Activated T-cell treated with anti-CD3 and anti-CD28 coated beads, Interleukin-2, amount 50 U/mL, for 4 hours (primary cell): Measurements from ENCODE around the gene SLC45A3. TPM values are rescaled to one million over a fixed set of nuclear protein-coding genes. Genes with fewer than 3 reads are reported as not detected.

Source experiments
- ATAC-seq, 2 donors: fragments of 200-7000 bp; cut with Tn5 transposase; one replicate each; pipeline ENCODE4 v1.10.0; 2021
- DNase-seq: peaks from one replicate; pipeline ENCODE4 v3.0.0-alpha.2; 2020
- H3K27me3 Mint-ChIP-seq: one replicate; pipeline ENCODE4 v1.8.0; 2021; ENCODE audit warnings: low read depth, mixed read lengths
- H3K36me3 Mint-ChIP-seq: one replicate; pipeline ENCODE4 v1.8.0; 2022; ENCODE audit warnings: mixed read lengths; ENCODE audit not compliant: insufficient read depth
- H3K4me1 Mint-ChIP-seq: one replicate; pipeline ENCODE4 v1.8.0; 2021; ENCODE audit warnings: low read depth, mixed read lengths
- H3K4me3 Mint-ChIP-seq: one replicate; pipeline ENCODE4 v1.8.0; 2021; ENCODE audit warnings: mild to moderate bottlenecking, moderate library complexity, mixed read lengths
- H3K9me3 Mint-ChIP-seq: one replicate; pipeline ENCODE4 v1.8.0; 2021; ENCODE audit warnings: mixed read lengths
- total RNA-seq, 3 donors: library from RNA; stranded (reverse); gene quantifications; one replicate each; pipeline ENCODE4 v1.2.1, GENCODE V29; 2021

Gene SLC45A3
- total RNA-seq, 3 donors from 2014 or later = 0.34 to 1.4 (median 1.1) TPM

- no peak for ATAC-seq
Measured at GRCh38 chr1:205709059-205709398, 28.7 kb upstream of the SLC45A3 start.

GRCh38 chr1:205706601-205707502 is 26.5 kb upstream of the SLC45A3 start:
- no peak for ATAC-seq
- no peaks in the 10 kb centered on the region for H3K9me3 Mint-ChIP-seq
- H3K4me3 Mint-ChIP-seq = no peak overlapping the region
- H3K27me3 Mint-ChIP-seq = no peaks in the 10 kb centered on the region
- no peak for DNase-seq
- H3K36me3 Mint-ChIP-seq = peaks cover 15% of the 10 kb centered on the region
- H3K4me1 Mint-ChIP-seq = peaks cover 15% of the 10 kb centered on the region

More at GRCh38 chr1:205709059-205709398, 28.7 kb upstream of the SLC45A3 start:
- peaks cover 15% of the 10 kb centered on the region for H3K4me1 Mint-ChIP-seq
- H3K36me3 Mint-ChIP-seq = peaks cover 13% of the 10 kb centered on the region
- no peaks in the 10 kb centered on the region for H3K27me3 Mint-ChIP-seq
- no peak for DNase-seq
- no peak overlapping the region for H3K4me3 Mint-ChIP-seq
- H3K9me3 Mint-ChIP-seq = no peaks in the 10 kb centered on the region

GRCh38 chr1:205704903-205705302 is 24.6 kb upstream of the SLC45A3 start:
- ATAC-seq = no peak

GRCh38 chr1:205703072-205703471 is 22.8 kb upstream of the SLC45A3 start:
- Mint-ChIP-seq H3K36me3 (peaks cover 10% of the 10 kb centered on the region), H3K4me3 (no peak overlapping the region), H3K27me3 (peaks cover 3% of the 10 kb centered on the region), H3K4me1 (peaks cover 4% of the 10 kb centered on the region), H3K9me3 (no peaks in the 10 kb centered on the region)
- ATAC-seq (no peak), DNase-seq (no peak)

More at GRCh38 chr1:205704903-205705302, 24.6 kb upstream of the SLC45A3 start:
- peaks cover 12% of the 10 kb centered on the region for H3K36me3 Mint-ChIP-seq
- H3K4me3 Mint-ChIP-seq = no peak overlapping the region
- H3K9me3 Mint-ChIP-seq = no peaks in the 10 kb centered on the region
- DNase-seq = no peak
- H3K27me3 Mint-ChIP-seq = no peaks in the 10 kb centered on the region
- H3K4me1 Mint-ChIP-seq = peaks cover 4% of the 10 kb centered on the region

GRCh38 chr1:205701891-205702290 is 21.6 kb upstream of the SLC45A3 start:
- Mint-ChIP-seq H3K4me1 (peaks cover 4% of the 10 kb centered on the region), H3K36me3 (peaks cover 8% of the 10 kb centered on the region), H3K4me3 (no peak overlapping the region), H3K27me3 (peaks cover 8% of the 10 kb centered on the region), H3K9me3 (no peaks in the 10 kb centered on the region)
- ATAC-seq = no peak
- DNase-seq = no peak

GRCh38 chr1:205701420-205701819 is 21.1 kb upstream of the SLC45A3 start:
- Mint-ChIP-seq H3K9me3 (no peaks in the 10 kb centered on the region), H3K4me3 (no peak overlapping the region), H3K4me1 (peaks cover 4% of the 10 kb centered on the region), H3K36me3 (peaks cover 6% of the 10 kb centered on the region), H3K27me3 (peaks cover 12% of the 10 kb centered on the region)
- ATAC-seq (no peak), DNase-seq (no peak)

- DNase-seq = no peak
- Mint-ChIP-seq H3K4me3 (no peak overlapping the region), H3K27me3 (peaks cover 13% of the 10 kb centered on the region), H3K36me3 (peaks cover 6% of the 10 kb centered on the region), H3K9me3 (no peaks in the 10 kb centered on the region), H3K4me1 (peaks cover 4% of the 10 kb centered on the region)
- no peak for ATAC-seq
Measured at GRCh38 chr1:205700865-205701401, 20.6 kb upstream of the SLC45A3 start.

GRCh38 chr1:205699416-205699815 is 19.1 kb upstream of the SLC45A3 start:
- peaks cover 14% of the 10 kb centered on the region for H3K27me3 Mint-ChIP-seq
- DNase-seq = no peak
- H3K4me1 Mint-ChIP-seq = no peaks in the 10 kb centered on the region
- no peak for ATAC-seq
- peaks cover 4% of the 10 kb centered on the region for H3K36me3 Mint-ChIP-seq
- H3K4me3 Mint-ChIP-seq = no peak overlapping the region
- H3K9me3 Mint-ChIP-seq = no peaks in the 10 kb centered on the region

GRCh38 chr1:205698921-205699320 is 18.6 kb upstream of the SLC45A3 start:
- Mint-ChIP-seq H3K4me3 (no peak overlapping the region), H3K9me3 (no peaks in the 10 kb centered on the region), H3K27me3 (peaks cover 14% of the 10 kb centered on the region), H3K36me3 (peaks cover 4% of the 10 kb centered on the region), H3K4me1 (no peaks in the 10 kb centered on the region)
- no peak for DNase-seq
- no peak for ATAC-seq

- Mint-ChIP-seq H3K4me1 (no peaks in the 10 kb centered on the region), H3K4me3 (no peak overlapping the region), H3K27me3 (peaks cover 20% of the 10 kb centered on the region), H3K36me3 (no peaks in the 10 kb centered on the region), H3K9me3 (no peaks in the 10 kb centered on the region)
- no peak for DNase-seq
- ATAC-seq = no peak
Measured at GRCh38 chr1:205693421-205693991, 13.2 kb upstream of the SLC45A3 start.

- peaks cover 19% of the 10 kb centered on the region for H3K27me3 Mint-ChIP-seq
- ATAC-seq (no peak), DNase-seq (no peak)
- no peaks in the 10 kb centered on the region for H3K4me1 Mint-ChIP-seq
- H3K36me3 Mint-ChIP-seq = no peaks in the 10 kb centered on the region
- H3K4me3 Mint-ChIP-seq = no peak overlapping the region
- no peaks in the 10 kb centered on the region for H3K9me3 Mint-ChIP-seq
Measured at GRCh38 chr1:205692423-205692822, 12.1 kb upstream of the SLC45A3 start.

- ATAC-seq = no peak
- DNase-seq = no peak
- Mint-ChIP-seq H3K27me3 (peaks cover 8% of the 10 kb centered on the region), H3K36me3 (no peaks in the 10 kb centered on the region), H3K4me1 (no peaks in the 10 kb centered on the region), H3K4me3 (no peak overlapping the region), H3K9me3 (no peaks in the 10 kb centered on the region)
Measured at GRCh38 chr1:205690122-205690756, 9.9 kb upstream of the SLC45A3 start.

GRCh38 chr1:205689479-205689878 is 9.2 kb upstream of the SLC45A3 start:
- peaks cover 8% of the 10 kb centered on the region for H3K27me3 Mint-ChIP-seq
- H3K4me1 Mint-ChIP-seq = no peaks in the 10 kb centered on the region
- H3K4me3 Mint-ChIP-seq = no peak overlapping the region

GRCh38 chr1:205688171-205689080 is 8.1 kb upstream of the SLC45A3 start:
- H3K36me3 Mint-ChIP-seq = no peaks in the 10 kb centered on the region
- peaks cover 8% of the 10 kb centered on the region for H3K27me3 Mint-ChIP-seq
- H3K9me3 Mint-ChIP-seq = no peaks in the 10 kb centered on the region
- no peak overlapping the region for H3K4me3 Mint-ChIP-seq
- no peaks in the 10 kb centered on the region for H3K4me1 Mint-ChIP-seq
- DNase-seq (no peak), ATAC-seq (no peak)

More at GRCh38 chr1:205689479-205689878, 9.2 kb upstream of the SLC45A3 start:
- no peaks in the 10 kb centered on the region for H3K36me3 Mint-ChIP-seq
- no peaks in the 10 kb centered on the region for H3K9me3 Mint-ChIP-seq
- ATAC-seq (no peak), DNase-seq (no peak)
